GM19467 (cell line): ENCODE data around the gene TET1.
"Not testable (repeated sequence)": the region's sequence is repeated elsewhere in the genome, so short reads cannot be mapped to it uniquely, and the experiment has no call there.

Experiments used
- ATAC-seq: cut with Tn5 transposase; IDR thresholded peaks from one replicate; pipeline ENCODE4 v1.9.1; 2021; ENCODE audit warnings: mild to moderate bottlenecking, moderate library complexity; ENCODE audit not compliant: unreplicated experiment

TET1 gene

GRCh38 chr10:68606918-68607317 is 46.8 kb downstream of the TET1 start:
- no peak for ATAC-seq

GRCh38 chr10:68610023-68610422 is 49.9 kb downstream of the TET1 start:
- ATAC-seq: not testable (repeated sequence)

- no peak for ATAC-seq
Measured at GRCh38 chr10:68611227-68611626, 51.1 kb downstream of the TET1 start.

GRCh38 chr10:68613974-68614373 is 53.8 kb downstream of the TET1 start:
- ATAC-seq: not testable (repeated sequence)

- ATAC-seq: not testable (repeated sequence)
Measured at GRCh38 chr10:68617691-68618090, 57.6 kb downstream of the TET1 start.

- ATAC-seq: no peak
Measured at GRCh38 chr10:68618234-68618633, 58.1 kb downstream of the TET1 start.

- no peak for ATAC-seq
Measured at GRCh38 chr10:68619595-68619994, 59.5 kb downstream of the TET1 start.

GRCh38 chr10:68625316-68625921 is 65.3 kb downstream of the TET1 start:
- ATAC-seq: no peak

GRCh38 chr10:68628576-68629127 is 68.5 kb downstream of the TET1 start:
- no peak for ATAC-seq

GRCh38 chr10:68632271-68632560 is 72.1 kb downstream of the TET1 start:
- ATAC-seq: not testable (repeated sequence)

GRCh38 chr10:68633281-68633680 is 73.1 kb downstream of the TET1 start:
- ATAC-seq: no peak

- ATAC-seq: no peak
Measured at GRCh38 chr10:68633816-68634466, 73.8 kb downstream of the TET1 start.

GRCh38 chr10:68636335-68636734 is 76.2 kb downstream of the TET1 start:
- ATAC-seq: no peak

GRCh38 chr10:68643550-68643949 is 83.4 kb downstream of the TET1 start:
- ATAC-seq: not testable (repeated sequence)

- no peak for ATAC-seq
Measured at GRCh38 chr10:68647672-68648341, 87.7 kb downstream of the TET1 start.

GRCh38 chr10:68655620-68656126 is 95.5 kb downstream of the TET1 start:
- ATAC-seq: no peak

- ATAC-seq: no peak
Measured at GRCh38 chr10:68665841-68666240, 105.7 kb downstream of the TET1 start.

- ATAC-seq: no peak
Measured at GRCh38 chr10:68666280-68666760, 106.2 kb downstream of the TET1 start.

- no peak for ATAC-seq
Measured at GRCh38 chr10:68668231-68668630, 108.1 kb downstream of the TET1 start.

- ATAC-seq: no peak
Measured at GRCh38 chr10:68668972-68669371, 108.8 kb downstream of the TET1 start.

GRCh38 chr10:68684413-68684812 is 124.3 kb downstream of the TET1 start:
- ATAC-seq: no peak

GRCh38 chr10:68696018-68696417 is 135.9 kb downstream of the TET1 start:
- ATAC-seq: no peak
